ENCODE data around the gene DNAH12. TPM values are rescaled to one million over a fixed set of nuclear protein-coding genes. Genes with fewer than 3 reads are reported as not detected.

Gene DNAH12, protein sequence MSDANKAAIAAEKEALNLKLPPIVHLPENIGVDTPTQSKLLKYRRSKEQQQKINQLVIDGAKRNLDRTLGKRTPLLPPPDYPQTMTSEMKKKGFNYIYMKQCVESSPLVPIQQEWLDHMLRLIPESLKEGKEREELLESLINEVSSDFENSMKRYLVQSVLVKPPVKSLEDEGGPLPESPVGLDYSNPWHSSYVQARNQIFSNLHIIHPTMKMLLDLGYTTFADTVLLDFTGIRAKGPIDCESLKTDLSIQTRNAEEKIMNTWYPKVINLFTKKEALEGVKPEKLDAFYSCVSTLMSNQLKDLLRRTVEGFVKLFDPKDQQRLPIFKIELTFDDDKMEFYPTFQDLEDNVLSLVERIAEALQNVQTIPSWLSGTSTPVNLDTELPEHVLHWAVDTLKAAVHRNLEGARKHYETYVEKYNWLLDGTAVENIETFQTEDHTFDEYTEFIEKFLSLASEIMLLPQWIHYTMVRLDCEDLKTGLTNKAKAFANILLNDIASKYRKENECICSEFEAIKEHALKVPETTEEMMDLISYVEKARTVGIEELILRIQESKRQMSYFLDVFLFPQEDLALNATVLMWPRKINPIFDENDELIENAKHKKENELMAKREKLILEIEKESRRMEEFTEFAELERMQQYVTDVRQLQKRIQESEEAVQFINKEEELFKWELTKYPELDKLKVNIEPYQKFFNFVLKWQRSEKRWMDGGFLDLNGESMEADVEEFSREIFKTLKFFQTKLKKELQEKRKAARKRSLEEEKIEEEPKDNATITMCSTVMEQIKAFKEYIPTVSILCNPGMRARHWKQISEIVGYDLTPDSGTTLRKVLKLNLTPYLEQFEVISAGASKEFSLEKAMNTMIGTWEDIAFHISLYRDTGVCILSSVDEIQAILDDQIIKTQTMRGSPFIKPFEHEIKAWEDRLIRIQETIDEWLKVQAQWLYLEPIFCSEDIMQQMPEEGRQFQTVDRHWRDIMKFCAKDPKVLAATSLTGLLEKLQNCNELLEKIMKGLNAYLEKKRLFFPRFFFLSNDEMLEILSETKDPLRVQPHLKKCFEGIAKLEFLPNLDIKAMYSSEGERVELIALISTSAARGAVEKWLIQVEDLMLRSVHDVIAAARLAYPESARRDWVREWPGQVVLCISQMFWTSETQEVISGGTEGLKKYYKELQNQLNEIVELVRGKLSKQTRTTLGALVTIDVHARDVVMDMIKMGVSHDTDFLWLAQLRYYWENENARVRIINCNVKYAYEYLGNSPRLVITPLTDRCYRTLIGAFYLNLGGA (N-terminal part only)
- under 0.01 and 0.17 TPM in 2 replicates for total RNA-seq

- peak; percentile 67 for DNase-seq
Measured at GRCh38 chr3:57544181-57545125, at the start of gene DNAH12. TSS of gene DNAH12 (minus strand) at chr3:57544344. CDS start at chr3:57542870, 1,474 bp downstream.

- DNase-seq: no peak
Measured at GRCh38 chr3:57592306-57592705, 48.2 kb upstream of the DNAH12 start.

DNA sequence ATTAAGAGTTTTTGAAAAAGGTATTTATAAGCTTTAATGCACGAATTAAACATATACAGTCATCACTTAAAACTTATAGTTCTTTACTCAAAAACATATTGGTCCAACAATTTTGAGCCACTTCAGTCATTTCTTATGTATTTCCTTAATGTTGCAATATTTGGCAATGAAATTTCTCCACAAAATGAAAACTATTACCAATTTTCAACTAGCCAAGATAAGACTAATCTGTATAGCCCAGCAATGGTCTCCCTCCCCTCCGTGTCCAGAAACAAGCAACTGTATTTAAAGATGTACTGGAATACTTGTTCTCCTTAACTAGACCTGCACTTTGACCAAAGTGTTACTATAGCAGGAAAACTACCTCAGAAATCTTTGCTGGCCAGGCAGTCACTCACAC is 43.8 kb upstream of the DNAH12 start:
- no peak for DNase-seq

GRCh38 chr3:57586778-57587177 is 42.6 kb upstream of the DNAH12 start:
- DNase-seq: no peak

DNA sequence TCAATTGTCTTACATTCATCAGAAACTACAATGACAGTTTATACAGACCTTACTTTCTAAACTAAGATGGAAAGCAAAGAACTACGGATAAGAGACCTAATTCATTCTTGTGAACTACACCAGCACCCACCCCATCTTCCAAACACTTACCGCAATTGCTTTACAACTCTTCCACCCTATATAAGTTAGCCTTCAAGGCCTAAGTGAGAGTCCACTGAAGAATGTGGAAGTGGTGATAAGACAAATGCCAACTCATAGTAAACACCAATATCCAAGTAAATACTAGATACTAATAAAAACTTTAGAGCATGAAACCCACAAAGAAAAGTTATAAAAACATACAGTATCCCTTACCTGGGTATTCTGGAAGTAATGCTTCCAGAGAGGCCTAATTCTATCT is 39.4 kb upstream of the DNAH12 start:
- no peak for DNase-seq

GRCh38 chr3:57582474-57583168 is 38.5 kb upstream of the DNAH12 start:
- DNase-seq: peak; percentile 29

DNA sequence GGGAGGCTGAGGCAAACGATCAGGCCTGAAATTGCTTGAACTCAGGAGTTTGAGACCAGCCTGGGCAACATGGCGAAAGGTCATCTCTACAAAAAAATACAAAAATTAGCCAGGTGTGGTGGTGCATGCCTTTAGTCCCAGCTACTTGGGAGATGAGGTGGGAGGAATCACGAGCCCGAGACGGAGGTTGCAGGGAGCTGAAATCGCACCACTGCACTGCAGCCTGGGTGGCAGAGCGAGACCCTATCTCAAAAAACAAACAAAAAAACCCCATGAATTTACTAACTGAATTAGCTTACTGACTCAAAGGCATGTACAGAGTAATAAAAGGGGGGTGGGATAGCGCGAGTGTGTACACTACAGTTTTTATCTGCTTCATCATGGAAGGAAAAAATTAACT is 33.7 kb upstream of the DNAH12 start:
- DNase-seq: no peak

GRCh38 chr3:57575966-57576626 is 32.0 kb upstream of the DNAH12 start:
- DNase-seq: no peak

DNA sequence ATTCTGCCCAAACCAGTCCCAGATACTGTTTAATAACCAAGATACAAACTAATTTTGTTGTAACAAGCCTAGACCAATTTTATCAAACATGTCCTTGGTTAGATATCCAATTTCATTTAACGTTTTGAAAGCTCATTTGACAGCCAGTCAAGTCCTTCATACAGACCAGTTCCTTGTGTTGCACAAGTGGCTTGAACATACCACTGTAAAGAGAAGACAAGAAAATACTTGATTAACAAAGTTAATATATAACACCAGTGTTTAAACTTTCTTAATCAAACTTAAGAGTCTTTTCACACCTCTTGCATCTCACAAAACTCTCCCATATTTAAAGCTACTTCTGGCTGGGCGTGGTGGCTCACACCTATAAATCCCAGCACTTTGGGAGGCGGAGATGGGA is 28.0 kb upstream of the DNAH12 start:
- no peak for DNase-seq

GRCh38 chr3:57570878-57571277 is 26.7 kb upstream of the DNAH12 start:
- DNase-seq: no peak

GRCh38 chr3:57569859-57570450 is 25.8 kb upstream of the DNAH12 start:
- DNase-seq: no peak

GRCh38 chr3:57559526-57559925 is 15.4 kb upstream of the DNAH12 start:
- DNase-seq: no peak

GRCh38 chr3:57557085-57557537 is 13.0 kb upstream of the DNAH12 start:
- DNase-seq: peak; percentile 64

DNA sequence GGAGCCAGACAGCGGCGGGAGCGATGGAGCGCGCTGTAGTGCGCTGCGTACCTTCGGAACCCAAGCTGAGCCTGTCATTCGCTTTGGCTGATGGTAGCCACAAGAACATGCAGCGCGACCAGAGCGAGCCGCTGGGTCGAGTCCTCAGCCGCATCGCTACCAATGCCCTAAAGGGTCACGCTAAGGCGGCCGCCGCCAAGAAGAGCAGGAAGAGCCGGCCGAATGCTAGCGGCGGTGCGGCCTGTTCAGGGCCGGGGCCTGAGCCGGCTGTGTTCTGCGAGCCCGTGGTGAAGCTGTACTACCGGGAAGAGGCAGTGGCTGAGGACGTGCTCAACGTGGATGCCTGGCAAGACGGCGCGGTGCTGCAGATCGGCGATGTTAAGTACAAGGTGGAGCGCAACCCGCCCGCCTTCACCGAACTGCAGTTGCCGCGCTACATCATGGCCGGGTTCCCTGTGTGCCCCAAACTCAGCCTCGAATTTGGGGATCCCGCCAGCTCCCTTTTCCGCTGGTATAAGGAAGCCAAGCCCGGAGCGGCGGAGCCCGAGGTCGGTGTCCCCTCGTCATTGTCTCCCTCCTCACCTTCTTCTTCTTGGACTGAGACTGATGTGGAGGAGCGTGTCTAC is 12.4 kb upstream of the DNAH12 start:
- peak; percentile 56 for DNase-seq

DNA sequence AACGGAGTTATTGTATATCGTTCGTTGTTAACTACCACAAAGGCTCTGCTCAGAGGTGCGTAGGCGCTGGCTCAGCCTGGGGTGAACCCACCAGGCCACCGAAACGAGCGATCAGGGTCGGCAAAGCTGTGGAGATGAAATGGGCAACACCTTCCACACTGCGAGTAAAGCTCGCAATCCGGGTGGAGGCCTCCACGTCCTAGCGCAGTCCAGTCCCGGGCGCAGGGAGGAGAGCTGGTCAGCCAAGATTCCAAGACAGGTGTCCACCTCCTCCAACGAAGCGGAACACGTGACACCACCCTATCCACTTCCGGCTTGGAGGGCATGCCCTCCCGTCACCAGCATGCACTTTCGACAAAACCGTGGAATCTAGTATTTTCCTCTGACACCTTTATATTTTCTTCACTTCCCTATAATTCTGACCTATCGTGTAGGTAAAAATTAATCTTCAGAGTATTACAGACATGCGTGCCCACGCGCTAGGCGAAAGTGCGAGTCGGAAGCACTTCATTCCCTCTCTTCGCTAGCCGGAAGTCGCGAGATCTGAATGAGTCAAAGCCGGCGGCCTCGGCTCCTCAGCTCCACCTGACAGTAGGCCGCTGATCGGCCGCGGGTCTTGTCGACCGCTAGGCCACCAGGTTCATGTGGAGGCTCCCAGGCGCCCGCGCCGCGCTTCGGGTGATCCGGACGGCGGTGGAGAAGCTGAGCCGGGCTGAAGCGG is 11.8 kb upstream of the DNAH12 start, which contains the start of gene PDE12:
PDE12 (plus strand) TSS at position 537 of the 721 bp plus-strand sequence; CDS start at position 643, 106 bp downstream.
- peak; percentile 92 for DNase-seq

GRCh38 chr3:57555306-57555705 is 11.2 kb upstream of the DNAH12 start:
- no peak for DNase-seq

DNA sequence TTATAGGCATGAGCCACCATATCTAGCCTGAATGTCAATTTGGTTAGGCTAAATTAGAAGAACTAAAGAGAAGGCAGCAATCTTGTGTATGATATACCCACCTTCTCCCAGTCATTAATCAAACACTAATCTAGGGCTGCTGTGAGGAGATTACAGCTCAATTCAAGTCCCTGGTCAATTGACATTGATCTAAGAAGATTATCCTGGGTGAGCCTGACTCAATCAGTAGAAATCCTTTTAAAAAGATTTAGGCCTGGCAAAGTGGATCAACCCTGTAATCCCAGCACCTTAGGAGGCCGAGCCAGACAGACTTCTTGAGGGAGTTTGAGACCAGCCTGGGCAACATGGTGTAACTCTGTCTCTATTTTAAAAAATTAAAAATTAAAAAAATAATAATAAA is 2.5 kb upstream of the DNAH12 start:
- no peak for DNase-seq

GRCh38 chr3:57545636-57546268 is 1.6 kb upstream of the DNAH12 start:
- DNase-seq: no peak
